K562 (cell line): ENCODE measurements around the gene ETFBKMT. TPM values are rescaled to one million over a fixed set of nuclear protein-coding genes. Genes with fewer than 3 reads are reported as not detected.

ENCODE experiments used
- ATAC-seq: fragments of 200-7000 bp; cut with Tn5 transposase; 3 replicates; pipeline ENCODE4 v1.9.1; 2020; ENCODE audit warnings: moderate library complexity
- BruUV-seq: library from RNA; stranded (reverse); fragments of 400-500 nt; replicated peaks from 2 replicates; lab custom pipeline; 2021; lab: Mats Ljungman, UMichigan
- CTCF ChIA-PET: fragments of 300-600 bp; formaldehyde crosslinking; extraction: SDS; loops from one replicate; lab custom pipeline; 2021; ENCODE audit warnings: low intra/inter-chr PET ratio; lab: Yijun Ruan, JAX
- POLR2A ChIA-PET: fragments of 300-600, 350-650 bp; sonication (Branson Sonifier 250); formaldehyde crosslinking; extraction: SDS; loops from one replicate; lab custom pipeline; 2021; ENCODE audit warnings: antibody characterized with exemption, inconsistent platforms; lab: Yijun Ruan, JAX
- DNase-seq, 4 experiments: peaks; one replicate each; pipeline versions ENCODE4 v3.0.0 to v3.0.0-alpha.2; 2011 to 2018; ENCODE audit warnings: low spot score in 3 of 4, mixed read lengths in 3 of 4; ENCODE audit errors: extremely low read depth in 1 of 4
- FAIRE-seq: peaks from 2 replicates; lab custom pipeline; 2011; peaks lifted over from hg19 to GRCh38; lab: Jason Lieb, UNC
- H2AFZ ChIP-seq: 2 replicates; pipeline ENCODE4 v1.6.0; 2011; ENCODE audit warnings: low read depth, low read length, control low read depth, inconsistent platforms
- H3K27ac ChIP-seq: fragments of 200-600 bp; 3 replicates; pipeline ENCODE4 v1.8.0; 2011; ENCODE audit warnings: low read depth, mild to moderate bottlenecking, control low read depth, inconsistent platforms, low read length, moderate library complexity, mixed read lengths; ENCODE audit errors: extremely low read depth
- H3K27me3 ChIP-seq, 2 experiments: fragments of 300-600 bp in 1 of 2; 2 replicates in 1 of 2; 3 replicates in 1 of 2; pipeline versions ENCODE4 v1.6.0 to v1.8.0; 2011; ENCODE audit warnings: inconsistent platforms in 2 of 2, low read length in 2 of 2, mild to moderate bottlenecking in 1 of 2, mixed read lengths in 1 of 2, moderate library complexity in 1 of 2; ENCODE audit not compliant: control insufficient read depth in 2 of 2, insufficient read depth in 2 of 2
- H3K36me3 ChIP-seq: fragments of 300-600 bp; 3 replicates; pipeline ENCODE4 v1.8.0; 2011; ENCODE audit warnings: mild to moderate bottlenecking, low read length, inconsistent platforms; ENCODE audit not compliant: control insufficient read depth, insufficient read depth
- H3K4me1 ChIP-seq, 2 experiments: fragments of 200-600 bp in 1 of 2; replicated peaks in 1 of 2; 2 replicates in 1 of 2; 3 replicates in 1 of 2; pipeline versions ENCODE4 v1.5.1 to v1.8.0; 2011; ENCODE audit warnings: inconsistent platforms in 2 of 2, low read length in 2 of 2, mild to moderate bottlenecking in 1 of 2, mixed read lengths in 1 of 2, moderate library complexity in 1 of 2; ENCODE audit not compliant: control insufficient read depth in 2 of 2, insufficient read depth in 2 of 2
- H3K4me2 ChIP-seq: 2 replicates; pipeline ENCODE4 v1.6.1; 2011; ENCODE audit warnings: low read length, control low read depth, inconsistent platforms, mixed read lengths; ENCODE audit not compliant: insufficient read depth
- H3K4me3 ChIP-seq: fragments of 200-600 bp; sonication (generic), shearing (Covaris generic); 2 replicates; pipeline ENCODE4 v1.5.1; 2016; ENCODE audit warnings: control low read depth, inconsistent platforms
- H3K79me2 ChIP-seq: fragments of 200-600 bp; 3 replicates; pipeline ENCODE4 v1.8.0; 2011; ENCODE audit warnings: low read length, inconsistent platforms; ENCODE audit not compliant: control insufficient read depth, insufficient read depth
- H3K9ac ChIP-seq, 2 experiments: 2 replicates each; pipeline versions ENCODE4 v1.6.0 to v1.6.1; 2011; ENCODE audit warnings: low read depth in 2 of 2, low read length in 2 of 2, control low read depth in 1 of 2, inconsistent platforms in 1 of 2, mild to moderate bottlenecking in 1 of 2, mixed read lengths in 1 of 2; ENCODE audit not compliant: insufficient read depth in 1 of 2
- H3K9me1 ChIP-seq: one replicate; pipeline ENCODE4 v1.6.0; 2011; ENCODE audit warnings: inconsistent platforms, mild to moderate bottlenecking, low read length, moderate library complexity; ENCODE audit not compliant: control insufficient read depth, insufficient read depth
- H3K9me3 ChIP-seq: replicated peaks from 2 replicates; pipeline ENCODE4 v1.5.1; 2011; ENCODE audit warnings: low read depth, low read length, inconsistent platforms; ENCODE audit not compliant: control insufficient read depth, insufficient read depth
- H4K20me1 ChIP-seq: replicated peaks from 2 replicates; pipeline ENCODE4 v1.6.1; 2011; ENCODE audit warnings: low read length, inconsistent platforms, mixed read lengths; ENCODE audit not compliant: control insufficient read depth, insufficient read depth
- DPF2 ChIP-seq: fragments of 450-650 bp; IDR thresholded peaks from 2 replicates; pipeline ENCODE4 v1.6.1; 2016
- ETV6 ChIP-seq, 3 experiments: fragments of 150-350 bp in 1 of 3; sonication (generic) in 1 of 3; formaldehyde crosslinking in 1 of 3; IDR thresholded peaks; 2 replicates each; pipeline versions ENCODE4 v1.6.1 to v1.8.0; 2014 to 2022; ENCODE audit warnings: borderline replicate concordance in 2 of 3, low read depth in 2 of 3, antibody characterized with exemption in 1 of 3, low read length in 1 of 3, mild to moderate bottlenecking in 1 of 3, missing genetic modification reagents in 1 of 3
- HOMEZ ChIP-seq: fragments of 250-450 bp; sonication (Bioruptor Pico); IDR thresholded peaks from 2 replicates; pipeline ENCODE4 v1.4.0; 2020; ENCODE audit warnings: mild to moderate bottlenecking, moderate library complexity
- L3MBTL2 ChIP-seq: fragments of 450-650 bp; IDR thresholded peaks from 2 replicates; pipeline ENCODE4 v1.6.1; 2016; ENCODE audit warnings: mild to moderate bottlenecking, moderate library complexity
- NR3C1 ChIP-seq: sonication (generic); formaldehyde crosslinking; IDR thresholded peaks from 2 replicates; pipeline ENCODE4 v1.8.1; 2022; ENCODE audit warnings: missing genetic modification reagents
- PKNOX1 ChIP-seq: fragments of 450-650 bp; IDR thresholded peaks from 2 replicates; pipeline ENCODE4 v1.6.1; 2016
- ZNF212 ChIP-seq: fragments of 450-650 bp; formaldehyde crosslinking; IDR thresholded peaks from 2 replicates; pipeline ENCODE4 v1.4.0; 2020; ENCODE audit warnings: mild to moderate bottlenecking
- WGBS: fragments of 100-300 bp; shearing (Covaris generic); methylation state at CpG from one replicate; pipeline ENCODE4 v1.1.6; 2016; ENCODE audit warnings: low coverage, mixed read lengths; ENCODE audit not compliant: insufficient coverage; ENCODE audit errors: missing lambda C conversion rate; 5-methylcytosine and 5-hydroxymethylcytosine counted together
- in situ Hi-C: fragments of 300-500 bp; cut with MboI; formaldehyde crosslinking; loops from 4 replicates; pipeline ENCODE4 v1.15.0; 2018; ENCODE audit warnings: inconsistent platforms, mixed read lengths
- intact Hi-C: fragments of 100-400 bp; cut with micrococcal nuclease; formaldehyde crosslinking; loops from 2 replicates; pipeline ENCODE4 v1.14.2; 2022
- polyA plus RNA-seq, 8 experiments: library from polyadenylated mRNA; depleted of rRNA in 4 of 8; stranded (reverse) in 5 of 8; unstranded in 3 of 8; fragments of >200 nt; fragmentation: Nextera tagmentation in 2 of 8; fragmentation: Illumina TruSeq in 1 of 8; extraction: Ambion mirVana in 2 of 8; extraction: Trizol in 1 of 8; gene quantifications; 2 replicates each; pipeline versions ENCODE4 v1.2.1 to v1.2.3, GENCODE V29; 2011 to 2014; ENCODE audit warnings: inconsistent platforms in 1 of 8, missing spikeins in 1 of 8
- total RNA-seq, 7 experiments: library from RNA; depleted of rRNA in 6 of 7; stranded (reverse); fragments of >200 nt in 6 of 7; fragmentation: Illumina TruSeq in 2 of 7; extraction: Trizol in 2 of 7; gene quantifications; 2 replicates each; pipeline versions ENCODE4 v1.2.1 to v1.2.3, GENCODE V29; 2011 to 2021; ENCODE audit warnings: low replicate concordance in 1 of 7

ETFBKMT gene
- total and polyA plus RNA-seq, 9 of the 15 experiments (the other 6 are each of a cell fraction or from before 2014, with no cell fraction given), result 0.18 to 1.7 (median 0.96) TPM

GRCh38 chr12:31705621-31706020, 46.1 kb downstream of the ETFBKMT start:
- Histone ChIP-seq H3K9me3 (peaks cover 3% of the 10 kb centered on the region; the same call in 1 of the 2 replicates), H3K4me2 (no peak overlapping the region), H3K9me1 (no peaks in the 10 kb centered on the region), H3K36me3 (no peaks in the 10 kb centered on the region; the same call in 2 of the 3 replicates), H3K4me1 (no peaks in the 10 kb centered on the region), H2AFZ (no peak overlapping the region), H3K27ac (no peak overlapping the region), H3K27me3 (no peaks in the 10 kb centered on the region), H3K4me3 (no peak overlapping the region), H3K79me2 (no peaks in the 10 kb centered on the region), H3K9ac (no peak overlapping the region), H4K20me1 (no peaks in the 10 kb centered on the region)
- no TSS peak for BruUV-seq
- intact Hi-C loops, result no loop called here
- TF ChIP-seq PKNOX1, result peak; percentile 55
- TF ChIP-seq NR3C1 (CRISPR knock-in tag), result no peak
- no peak for TF ChIP-seq HOMEZ (CRISPR knock-in tag)
- TF ChIP-seq L3MBTL2, result no peak
- TF ChIP-seq DPF2, result no peak
- TF ChIP-seq ETV6 (IDR thresholded peaks at IDR 0.05; ENCODE audit: borderline replicate concordance in 1 of 2, low read depth in 2 of 2, low read length in 1 of 2), result no peak
- no peak for TF ChIP-seq ETV6 (CRISPR knock-in tag; IDR thresholded peaks at IDR 0.05; ENCODE audit: borderline replicate concordance)
- TF ChIP-seq ZNF212, result no peak
- in situ Hi-C loops, result no loop called here
- CTCF ChIA-PET, result interaction anchor here (0.6 kb wide), 1 partner anchor 252 kb away, joined by 3 read pairs; no protein-coding TSS in a partner anchor
- 37% methylated on average over 2 of the region's 2 CpGs for WGBS
- POLR2A ChIA-PET, result no interaction called here
- FAIRE-seq, result no peak
- no peak for ATAC-seq
- no peak for DNase-seq
